Suprapubic skin (tissue), 4 donors: ENCODE data around the gene METTL4.

Experiments used
- CTCF ChIP-seq, 2 donors: fragments of 200-600 bp in 1 of 2; fragments of 450-650 bp in 1 of 2; sonication (generic) in 1 of 2; IDR thresholded peaks; one replicate each; pipeline ENCODE4 v1.5.1; 2016 to 2019; ENCODE audit warnings: antibody characterized with exemption in 2 of 2, mild to moderate bottlenecking in 1 of 2, moderate library complexity in 1 of 2
- EP300 ChIP-seq: sonication (generic); formaldehyde crosslinking; IDR thresholded peaks from one replicate; pipeline ENCODE4 v1.6.1; 2017; ENCODE audit warnings: antibody characterized with exemption
- POLR2A ChIP-seq, 2 donors: fragments of 450-650 bp; IDR thresholded peaks; one replicate each; pipeline ENCODE4 v1.6.1; 2017; ENCODE audit warnings: antibody characterized with exemption in 2 of 2, mild to moderate bottlenecking in 2 of 2, moderate library complexity in 2 of 2
- POLR2AphosphoS5 ChIP-seq, 3 donors: sonication (generic); formaldehyde crosslinking; IDR thresholded peaks; one replicate each; pipeline ENCODE4 v1.6.1; 2017; ENCODE audit warnings: antibody characterized with exemption in 3 of 3

- TF ChIP-seq CTCF (IDR thresholded peaks at IDR 0.05) = no peak
- no peak for TF ChIP-seq POLR2AphosphoS5 (IDR thresholded peaks at IDR 0.05)
- no peak for TF ChIP-seq POLR2A (IDR thresholded peaks at IDR 0.05)
- no peak for TF ChIP-seq EP300
Measured at GRCh38 chr18:2536063-2536462, 35.2 kb downstream of the METTL4 start.
